Testis (tissue), 2 donors: ENCODE data around the gene SERTM1.

Source experiments
- CTCF ChIP-seq, 3 experiments: fragments of 450-650 bp in 2 of 3; fragments of 200-600 bp in 1 of 3; sonication (generic) in 1 of 3; IDR thresholded peaks; one replicate each; pipeline ENCODE4 v1.5.1; 2016 to 2019; ENCODE audit warnings: antibody characterized with exemption in 3 of 3, mild to moderate bottlenecking in 2 of 3, moderate library complexity in 1 of 3
- POLR2A ChIP-seq: fragments of 450-650 bp; IDR thresholded peaks from one replicate; pipeline ENCODE4 v1.6.1; 2017; ENCODE audit warnings: antibody characterized with exemption, mild to moderate bottlenecking, moderate library complexity

DNA sequence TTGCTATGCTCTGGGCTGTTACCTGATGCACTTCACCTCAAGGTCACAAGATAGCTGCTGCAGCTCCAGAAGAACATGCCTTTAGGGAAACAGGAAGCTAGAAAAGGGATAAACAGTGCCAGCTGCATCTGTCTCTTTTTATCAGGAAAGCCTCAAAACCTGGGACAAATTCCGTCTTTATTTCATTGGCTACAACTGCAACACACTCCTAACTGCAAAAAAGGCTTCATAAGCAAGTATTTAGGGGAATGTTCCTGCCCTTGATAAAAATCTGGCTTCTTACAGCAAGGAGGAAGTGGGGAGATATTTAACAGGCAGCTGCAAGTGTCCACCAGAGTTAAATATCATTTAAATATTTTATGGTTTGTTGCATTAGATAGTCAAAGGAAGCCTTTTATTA, 34.2 kb upstream of the SERTM1 start:
- TF ChIP-seq CTCF (IDR thresholded peaks at IDR 0.05) (no peak), POLR2A (no peak)
